ENCODE measurements around the gene MMP15.

- no peak for TF ChIP-seq POLR2A (IDR thresholded peaks at IDR 0.05)
- no peak for TF ChIP-seq CTCF (IDR thresholded peaks at IDR 0.05)
Observed at GRCh38 chr16:57997176-57997527, 28.4 kb upstream of the MMP15 start.

Data from Peyer's patch (tissue), 4 donors.